Left ventricle myocardium inferior (tissue), 1 donor: ENCODE measurements around the gene NRG2. TPM values are rescaled to one million over a fixed set of nuclear protein-coding genes. Genes with fewer than 3 reads are reported as not detected.

Source experiments
- DNase-seq: peaks from one replicate; pipeline ENCODE4 v3.0.0-alpha.2; 2020
- H3K27ac ChIP-seq: fragments of 200-600 bp; replicated peaks from 2 replicates; pipeline ENCODE4 v1.8.0; 2021
- H3K27me3 ChIP-seq: fragments of 200-600 bp; 2 replicates; pipeline ENCODE4 v1.8.0; 2021; ENCODE audit warnings: low read depth
- H3K36me3 ChIP-seq: fragments of 200-600 bp; 2 replicates; pipeline ENCODE4 v1.8.0; 2021
- H3K4me1 ChIP-seq: fragments of 200-600 bp; 2 replicates; pipeline ENCODE4 v1.8.0; 2021
- H3K4me3 ChIP-seq: fragments of 200-600 bp; 2 replicates; pipeline ENCODE4 v1.8.0; 2021; ENCODE audit warnings: mild to moderate bottlenecking, moderate library complexity
- H3K9me3 ChIP-seq: fragments of 200-600 bp; replicated peaks from 2 replicates; pipeline ENCODE4 v1.8.0; 2021
- CTCF ChIP-seq: fragments of 200-600 bp; IDR thresholded peaks from 2 replicates; pipeline ENCODE4 v1.8.0; 2021; ENCODE audit warnings: antibody characterized with exemption, mild to moderate bottlenecking, borderline replicate concordance
- intact Hi-C: fragments of 100-400 bp; cut with micrococcal nuclease; formaldehyde crosslinking; loops from one replicate; pipeline ENCODE4 v1.11.0; 2022
- total RNA-seq: library from RNA; stranded (reverse); fragmentation: NEBNext Ultra II Directional; extraction: Animal tissue kit (Norgen Biotek cat#: 25700); gene quantifications from one replicate; pipeline ENCODE4 v1.2.1, GENCODE V29; 2021
- donor health status: DM: no; HTN: yes; CAD: no; lungs with severe emphysema.

The NRG2 gene
- total RNA-seq, 1 donor from 2014 or later, result 3.1 TPM

GRCh38 chr5:139807647-139808030 lies 235.5 kb downstream of the NRG2 start:
- no peak for TF ChIP-seq CTCF
- H3K27ac ChIP-seq, result no peak overlapping the region
- no peaks in the 10 kb centered on the region for H3K36me3 ChIP-seq
- no peak overlapping the region for H3K4me3 ChIP-seq
- no peaks in the 10 kb centered on the region for H3K4me1 ChIP-seq
- no peaks in the 10 kb centered on the region for H3K9me3 ChIP-seq
- peaks cover 52% of the 10 kb centered on the region for H3K27me3 ChIP-seq
- no peak for DNase-seq
- intact Hi-C loops, result no loop called here

GRCh38 chr5:139806726-139807646 lies 236.1 kb downstream of the NRG2 start:
- H3K36me3 ChIP-seq, result no peaks in the 10 kb centered on the region
- H3K4me3 ChIP-seq, result no peak overlapping the region
- H3K9me3 ChIP-seq, result no peaks in the 10 kb centered on the region

GRCh38 chr5:139806111-139806510 lies 237.0 kb downstream of the NRG2 start:
- Histone ChIP-seq H3K27ac (no peak overlapping the region), H3K27me3 (peaks cover 60% of the 10 kb centered on the region), H3K4me1 (no peaks in the 10 kb centered on the region), H3K4me3 (no peak overlapping the region), H3K36me3 (no peaks in the 10 kb centered on the region), H3K9me3 (no peaks in the 10 kb centered on the region)
- no peak for TF ChIP-seq CTCF
- no peak for DNase-seq
- intact Hi-C loops, result no loop called here

More at GRCh38 chr5:139806726-139807646, 236.1 kb downstream of the NRG2 start:
- Histone ChIP-seq H3K27me3 (peaks cover 59% of the 10 kb centered on the region), H3K27ac (no peak overlapping the region), H3K4me1 (no peaks in the 10 kb centered on the region)
- TF ChIP-seq CTCF, result no peak
- intact Hi-C loops, result no loop called here
- DNase-seq, result peak; percentile 3

- Histone ChIP-seq H3K4me1 (no peaks in the 10 kb centered on the region), H3K36me3 (no peaks in the 10 kb centered on the region), H3K9me3 (no peaks in the 10 kb centered on the region), H3K27me3 (peaks cover 66% of the 10 kb centered on the region), H3K27ac (no peak overlapping the region), H3K4me3 (no peak overlapping the region)
- intact Hi-C loops, result no loop called here
- no peak for DNase-seq
- no peak for TF ChIP-seq CTCF
Measured at GRCh38 chr5:139805545-139805944, 237.6 kb downstream of the NRG2 start.

- TF ChIP-seq CTCF, result no peak
- intact Hi-C loops, result no loop called here
- peaks cover 71% of the 10 kb centered on the region for H3K27me3 ChIP-seq
- no peak overlapping the region for H3K27ac ChIP-seq
- H3K4me1 ChIP-seq, result no peaks in the 10 kb centered on the region
- H3K4me3 ChIP-seq, result no peak overlapping the region
- no peaks in the 10 kb centered on the region for H3K36me3 ChIP-seq
- no peak for DNase-seq
- H3K9me3 ChIP-seq, result no peaks in the 10 kb centered on the region
Measured at GRCh38 chr5:139804800-139805397, 238.2 kb downstream of the NRG2 start.
